Transverse colon (tissue), 3 donors: ENCODE measurements around the gene AMBP.

Experiments
- EP300 ChIP-seq: sonication (generic); formaldehyde crosslinking; IDR thresholded peaks from one replicate; pipeline ENCODE4 v1.6.1; 2017; ENCODE audit warnings: antibody characterized with exemption, low read depth
- TF ChIP-seq, protein P1 (sequence below), 5 experiments: fragments of 200-600 bp in 3 of 5; fragments of 450-650 bp in 2 of 5; sonication (generic) in 3 of 5; IDR thresholded peaks; 1 replicate in 2 of 5; 2 replicates in 3 of 5; pipeline ENCODE4 v1.5.1; 2016 to 2017; ENCODE audit warnings: antibody characterized with exemption in 5 of 5, inconsistent platforms in 3 of 5, mild to moderate bottlenecking in 2 of 5, moderate library complexity in 1 of 5

DNA sequence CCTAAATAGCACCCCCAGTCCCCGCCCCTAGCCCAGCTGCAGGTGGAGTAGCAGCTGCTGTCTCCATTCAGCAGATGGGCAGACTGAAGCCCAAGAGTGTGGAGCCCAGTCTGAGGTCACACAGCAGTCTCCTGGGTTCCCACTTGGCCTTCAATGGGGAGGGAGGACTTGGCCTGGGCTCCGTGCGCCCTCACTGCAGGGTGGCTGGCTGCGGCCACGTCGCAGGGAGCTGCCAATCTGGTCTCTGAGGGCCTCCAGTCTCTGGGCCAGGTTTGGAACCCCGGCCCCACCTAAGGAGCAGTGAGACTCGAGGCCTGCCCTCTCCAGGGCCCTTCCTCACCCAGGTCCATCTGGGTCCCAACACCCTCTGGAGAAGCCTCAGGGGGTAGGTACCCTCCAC, 13.6 kb upstream of the AMBP start:
- TF ChIP-seq EP300: no peak
- TF ChIP-seq, protein P1, sequence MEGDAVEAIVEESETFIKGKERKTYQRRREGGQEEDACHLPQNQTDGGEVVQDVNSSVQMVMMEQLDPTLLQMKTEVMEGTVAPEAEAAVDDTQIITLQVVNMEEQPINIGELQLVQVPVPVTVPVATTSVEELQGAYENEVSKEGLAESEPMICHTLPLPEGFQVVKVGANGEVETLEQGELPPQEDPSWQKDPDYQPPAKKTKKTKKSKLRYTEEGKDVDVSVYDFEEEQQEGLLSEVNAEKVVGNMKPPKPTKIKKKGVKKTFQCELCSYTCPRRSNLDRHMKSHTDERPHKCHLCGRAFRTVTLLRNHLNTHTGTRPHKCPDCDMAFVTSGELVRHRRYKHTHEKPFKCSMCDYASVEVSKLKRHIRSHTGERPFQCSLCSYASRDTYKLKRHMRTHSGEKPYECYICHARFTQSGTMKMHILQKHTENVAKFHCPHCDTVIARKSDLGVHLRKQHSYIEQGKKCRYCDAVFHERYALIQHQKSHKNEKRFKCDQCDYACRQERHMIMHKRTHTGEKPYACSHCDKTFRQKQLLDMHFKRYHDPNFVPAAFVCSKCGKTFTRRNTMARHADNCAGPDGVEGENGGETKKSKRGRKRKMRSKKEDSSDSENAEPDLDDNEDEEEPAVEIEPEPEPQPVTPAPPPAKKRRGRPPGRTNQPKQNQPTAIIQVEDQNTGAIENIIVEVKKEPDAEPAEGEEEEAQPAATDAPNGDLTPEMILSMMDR (IDR thresholded peaks at IDR 0.05): no peak
